Fibroblast of pulmonary artery (primary cell): Measurements from ENCODE around the gene LYPD6B.

Source experiments
- DNase-seq: peaks from one replicate; pipeline ENCODE4 v3.0.0-alpha.2; 2010; ENCODE audit warnings: low read depth
- H3K4me3 ChIP-seq: replicated peaks from 2 replicates; pipeline ENCODE4 v1.5.1; 2011; ENCODE audit warnings: low read depth, mild to moderate bottlenecking, control low read depth, low read length, moderate library complexity
- CTCF ChIP-seq: IDR thresholded peaks from 2 replicates; pipeline ENCODE4 v1.5.1; 2011; ENCODE audit warnings: mild to moderate bottlenecking, control low read depth, low read length, inconsistent platforms; ENCODE audit errors: missing control alignments

LYPD6B gene

GRCh38 chr2:149012545-149012944, 26.0 kb upstream of the LYPD6B start:
- DNase-seq, result no peak
- no peak overlapping the region for H3K4me3 ChIP-seq
- no peak for TF ChIP-seq CTCF

- no peak overlapping the region for H3K4me3 ChIP-seq
- no peak for DNase-seq
- TF ChIP-seq CTCF, result no peak
Observed at GRCh38 chr2:149015501-149015900, 23.0 kb upstream of the LYPD6B start.

GRCh38 chr2:149015926-149016563, 22.5 kb upstream of the LYPD6B start:
- H3K4me3 ChIP-seq, result no peak overlapping the region
- TF ChIP-seq CTCF, result no peak
- DNase-seq, result no peak

- peak; percentile 87 for TF ChIP-seq CTCF
- H3K4me3 ChIP-seq, result no peak overlapping the region
- DNase-seq, result peak; percentile 83
Observed at GRCh38 chr2:149017116-149017985, 21.1 kb upstream of the LYPD6B start.

- DNase-seq, result no peak
- TF ChIP-seq CTCF, result no peak
- no peak overlapping the region for H3K4me3 ChIP-seq
Observed at GRCh38 chr2:149018981-149019380, 19.5 kb upstream of the LYPD6B start.

- no peak for DNase-seq
- H3K4me3 ChIP-seq, result no peak overlapping the region
- TF ChIP-seq CTCF, result no peak
Observed at GRCh38 chr2:149019768-149020167, 18.7 kb upstream of the LYPD6B start.

- H3K4me3 ChIP-seq, result no peak overlapping the region
- no peak for TF ChIP-seq CTCF
- DNase-seq, result no peak
Observed at GRCh38 chr2:149020432-149020851, 18.1 kb upstream of the LYPD6B start.
